WTC11 (cell line): ENCODE data around the gene OR6B3. TPM values are rescaled to one million over a fixed set of nuclear protein-coding genes. Genes with fewer than 3 reads are reported as not detected.

Source experiments
- ATAC-seq: fragments of 200-7000 bp; cut with Tn5 transposase; 2 replicates; pipeline ENCODE4 v1.10.0; 2021; ENCODE audit warnings: mild to moderate bottlenecking, moderate library complexity
- CTCF ChIA-PET: fragments of 300-600 bp; sonication (Branson Sonifier 250); formaldehyde crosslinking; loops from one replicate; lab custom pipeline; 2021; ENCODE audit warnings: antibody characterized with exemption; lab: Charles Lee
- POLR2A ChIA-PET: fragments of 350-600 bp; sonication (Branson Sonifier 250); formaldehyde crosslinking; loops from one replicate; lab custom pipeline; 2021; ENCODE audit warnings: antibody characterized with exemption; lab: Charles Lee
- DNase-seq: peaks from one replicate; pipeline ENCODE4 v3.0.0; 2021; ENCODE audit warnings: low spot score
- H3K27ac Mint-ChIP-seq: 2 replicates; pipeline ENCODE4 v1.8.0; 2021; ENCODE audit warnings: mixed read lengths
- H3K27me3 Mint-ChIP-seq: 2 replicates; pipeline ENCODE4 v1.8.0; 2021; ENCODE audit warnings: low read depth, mild to moderate bottlenecking, moderate library complexity, mixed read lengths
- H3K36me3 Mint-ChIP-seq: 2 replicates; pipeline ENCODE4 v1.8.0; 2021; ENCODE audit warnings: mixed read lengths
- H3K4me1 Mint-ChIP-seq: 2 replicates; pipeline ENCODE4 v1.8.0; 2022; ENCODE audit warnings: mixed read lengths
- H3K4me3 Mint-ChIP-seq: 2 replicates; pipeline ENCODE4 v1.8.0; 2021; ENCODE audit warnings: mild to moderate bottlenecking, moderate library complexity, mixed read lengths
- H3K9me3 Mint-ChIP-seq: 2 replicates; pipeline ENCODE4 v1.8.0; 2021; ENCODE audit warnings: mixed read lengths
- ATF2 ChIP-seq: sonication (generic); formaldehyde crosslinking; IDR thresholded peaks from 2 replicates; pipeline ENCODE4 v1.8.1; 2022; ENCODE audit warnings: low read depth, missing genetic modification reagents, borderline replicate concordance
- GABPB1 ChIP-seq: sonication (generic); formaldehyde crosslinking; IDR thresholded peaks from 2 replicates; pipeline ENCODE4 v1.8.1; 2023; ENCODE audit warnings: mild to moderate bottlenecking, missing genetic modification reagents
- JUN ChIP-seq: sonication (generic); formaldehyde crosslinking; IDR thresholded peaks from 2 replicates; pipeline ENCODE4 v1.8.0; 2023; ENCODE audit warnings: mild to moderate bottlenecking, missing genetic modification reagents
- MYBL2 ChIP-seq: sonication (generic); formaldehyde crosslinking; IDR thresholded peaks from 2 replicates; pipeline ENCODE4 v1.8.1; 2023; ENCODE audit warnings: mild to moderate bottlenecking, moderate library complexity, missing genetic modification reagents
- NFATC4 ChIP-seq: fragments of 250-450 bp; sonication (Bioruptor Pico); IDR thresholded peaks from 2 replicates; pipeline ENCODE4 v1.9.0; 2021; ENCODE audit warnings: mild to moderate bottlenecking
- OVOL2 ChIP-seq: fragments of 250-450 bp; sonication (Bioruptor Pico); IDR thresholded peaks from 2 replicates; pipeline ENCODE4 v1.9.0; 2021; ENCODE audit warnings: mild to moderate bottlenecking, borderline replicate concordance
- SMAD3 ChIP-seq: sonication (generic); formaldehyde crosslinking; IDR thresholded peaks from 2 replicates; pipeline ENCODE4 v1.8.0; 2022; ENCODE audit warnings: missing genetic modification reagents, mild to moderate bottlenecking, borderline replicate concordance
- USF2 ChIP-seq: sonication (generic); formaldehyde crosslinking; IDR thresholded peaks from 2 replicates; pipeline ENCODE4 v1.8.1; 2023; ENCODE audit warnings: mild to moderate bottlenecking, missing genetic modification reagents, moderate library complexity
- ZNF416 ChIP-seq: fragments of 250-450 bp; sonication (Bioruptor Pico); IDR thresholded peaks from 2 replicates; pipeline ENCODE4 v1.9.0; 2021; ENCODE audit warnings: mild to moderate bottlenecking, inconsistent platforms
- ZNF425 ChIP-seq: fragments of 250-450 bp; sonication (Bioruptor Pico); conservative IDR thresholded peaks from 2 replicates; pipeline ENCODE4 v1.9.0; 2021; ENCODE audit warnings: mild to moderate bottlenecking
- ZNF512 ChIP-seq: sonication (generic); formaldehyde crosslinking; IDR thresholded peaks from 2 replicates; pipeline ENCODE4 v1.8.1; 2022; ENCODE audit warnings: missing genetic modification reagents, borderline replicate concordance
- ZSCAN18 ChIP-seq: fragments of 250-450 bp; sonication (Bioruptor Pico); IDR thresholded peaks from 2 replicates; pipeline ENCODE4 v2.1.2; 2022; ENCODE audit warnings: mild to moderate bottlenecking, moderate library complexity
- total RNA-seq: library from RNA; stranded (reverse); gene quantifications from 3 replicates; pipeline ENCODE4 v1.2.3, GENCODE V29; 2021

OR6B3 gene
- total RNA-seq, 1 experiment from 2014 or later: not detected

- H3K4me3 Mint-ChIP-seq: no peak overlapping the region
- H3K27me3 Mint-ChIP-seq: peaks cover 3% of the 10 kb centered on the region; the same call in 1 of the 2 replicates
- H3K9me3 Mint-ChIP-seq: no peaks in the 10 kb centered on the region
- H3K27ac Mint-ChIP-seq: no peak overlapping the region
- no peaks in the 10 kb centered on the region for H3K36me3 Mint-ChIP-seq
- no peak for TF ChIP-seq GABPB1 (CRISPR knock-in tag)
- no peak for TF ChIP-seq ZSCAN18
- no peak for TF ChIP-seq USF2 (CRISPR knock-in tag)
- no peak for TF ChIP-seq OVOL2
- TF ChIP-seq ZNF512: no peak
- H3K4me1 Mint-ChIP-seq: peaks cover 5% of the 10 kb centered on the region; the same call in 1 of the 2 replicates
- ATAC-seq (no peak), DNase-seq (no peak)
- ChIA-PET POLR2A (interaction anchor here (0.5 kb wide), 1 partner anchor 455 kb away, joined by 3 read pairs; no protein-coding TSS in a partner anchor), CTCF (interaction anchor here (0.9 kb wide), 1 partner anchor 34 kb away, joined by 3 read pairs; no protein-coding TSS in a partner anchor)
Observed at GRCh38 chr2:240055177-240055917, 2.0 kb upstream of the OR6B3 start.

- Mint-ChIP-seq H3K4me3 (no peak overlapping the region), H3K4me1 (no peaks in the 10 kb centered on the region), H3K27me3 (peaks cover 3% of the 10 kb centered on the region; the same call in 1 of the 2 replicates), H3K9me3 (no peaks in the 10 kb centered on the region), H3K27ac (no peak overlapping the region), H3K36me3 (no peaks in the 10 kb centered on the region)
- TF ChIP-seq NFATC4: no peak
- no peak for TF ChIP-seq ATF2
- TF ChIP-seq MYBL2 (CRISPR knock-in tag): no peak
- TF ChIP-seq SMAD3 (CRISPR knock-in tag): no peak
- ChIA-PET CTCF (interaction anchor here (1.5 to 2.4 kb wide), 2 partner anchors 9 to 31 kb away, joined by 3 to 12 read pairs; no protein-coding TSS in a partner anchor), POLR2A (no interaction called here)
- ATAC-seq (no peak), DNase-seq (no peak)
Observed at GRCh38 chr2:240052524-240052923, 797 bp downstream of the OR6B3 start.

GRCh38 chr2:240051697-240052096 lies 1.6 kb downstream of the OR6B3 start:
- TF ChIP-seq JUN (CRISPR knock-in tag) (no peak), ZNF416 (no peak), ZNF425 (CRISPR knock-in tag) (no peak)
- no peak overlapping the region for H3K4me3 Mint-ChIP-seq
- no peak overlapping the region for H3K27ac Mint-ChIP-seq
- H3K27me3 Mint-ChIP-seq: peaks cover 3% of the 10 kb centered on the region; the same call in 1 of the 2 replicates
- DNase-seq: no peak
- ChIA-PET CTCF (interaction anchor here (1.1 to 2.4 kb wide), 2 partner anchors 10 to 30 kb away, joined by 5 to 12 read pairs; no protein-coding TSS in a partner anchor), POLR2A (no interaction called here)
- ATAC-seq: no peak
- H3K4me1 Mint-ChIP-seq: no peaks in the 10 kb centered on the region
- no peaks in the 10 kb centered on the region for H3K9me3 Mint-ChIP-seq
- H3K36me3 Mint-ChIP-seq: no peaks in the 10 kb centered on the region
